ENCODE data around the gene MRTFA. TPM values are rescaled to one million over a fixed set of nuclear protein-coding genes. Genes with fewer than 3 reads are reported as not detected.

MRTFA gene
- total and polyA plus RNA-seq, 4 donors = 7.5 to 22.0 (median 9.6) TPM

GRCh38 chr22:40434106-40434505, 202.4 kb downstream of the MRTFA start:
- Histone ChIP-seq H3K9ac (ENCODE audit: low read depth in 1 of 2, low read length in 2 of 2) (no peak overlapping the region), H3K4me3 (ENCODE audit: low read depth in 1 of 3, low read length in 3 of 3) (no peak overlapping the region), H3K9me3 (ENCODE audit: control insufficient read depth in 4 of 4, low read length in 3 of 4) (no peaks in the 10 kb centered on the region), H3K27ac (ENCODE audit: low read depth in 1 of 2, low read length in 2 of 2) (no peak overlapping the region), H3K4me1 (ENCODE audit: control insufficient read depth in 4 of 4, insufficient read depth in 4 of 4, low read length in 3 of 4) (peaks cover 0 to 9% (median 4%) of the 10 kb centered on the region in 4 donors), H3K36me3 (ENCODE audit: control insufficient read depth in 4 of 4, insufficient read depth in 3 of 4, low read depth in 1 of 4, low read length in 3 of 4) (peaks cover 3 to 15% (median 10%) of the 10 kb centered on the region in 4 donors), H3K27me3 (ENCODE audit: control insufficient read depth in 4 of 4, insufficient read depth in 4 of 4, low read length in 3 of 4) (no peaks in the 10 kb centered on the region)
- TF ChIP-seq ZBTB33 (IDR thresholded peaks at IDR 0.05) (no peak), FOXA2 (IDR thresholded peaks at IDR 0.05) (no peak)
- no peak for DNase-seq (ENCODE audit: low spot score)
- WGBS = over 99% methylated on average over 3 of the region's 3 CpGs

- no peak for TF ChIP-seq RAD21 (IDR thresholded peaks at IDR 0.05)
- TF ChIP-seq REST (IDR thresholded peaks at IDR 0.05) = no peak
- TF ChIP-seq FOXA1 (IDR thresholded peaks at IDR 0.05) = no peak
- DNase-seq (ENCODE audit: low spot score) = no peak
- H3K9me3 ChIP-seq (ENCODE audit: control insufficient read depth in 4 of 4, low read length in 3 of 4) = no peaks in the 10 kb centered on the region
- no peak overlapping the region for H3K27ac ChIP-seq (ENCODE audit: low read depth in 1 of 2, low read length in 2 of 2)
- H3K4me3 ChIP-seq (ENCODE audit: low read depth in 1 of 3, low read length in 3 of 3) = no peak overlapping the region
- peaks cover 0 to 9% (median 4%) of the 10 kb centered on the region in 4 donors for H3K4me1 ChIP-seq (ENCODE audit: control insufficient read depth in 4 of 4, insufficient read depth in 4 of 4, low read length in 3 of 4)
- WGBS = 82% methylated on average over 3 of the region's 3 CpGs
- no peaks in the 10 kb centered on the region for H3K27me3 ChIP-seq (ENCODE audit: control insufficient read depth in 4 of 4, insufficient read depth in 4 of 4, low read length in 3 of 4)
- no peak overlapping the region for H3K9ac ChIP-seq (ENCODE audit: low read depth in 1 of 2, low read length in 2 of 2)
- H3K36me3 ChIP-seq (ENCODE audit: control insufficient read depth in 4 of 4, insufficient read depth in 3 of 4, low read depth in 1 of 4, low read length in 3 of 4) = peaks cover 3 to 19% (median 14%) of the 10 kb centered on the region in 4 donors
These were observed 203.0 kb downstream of the MRTFA start for GRCh38 chr22:40433416-40434090.

GRCh38 chr22:40432625-40433024, 203.9 kb downstream of the MRTFA start:
- no peaks in the 10 kb centered on the region for H3K27me3 ChIP-seq (ENCODE audit: control insufficient read depth in 4 of 4, insufficient read depth in 4 of 4, low read length in 3 of 4)
- no peaks in the 10 kb centered on the region for H3K9me3 ChIP-seq (ENCODE audit: control insufficient read depth in 4 of 4, low read length in 3 of 4)
- H3K4me3 ChIP-seq (ENCODE audit: low read depth in 1 of 3, low read length in 3 of 3) = no peak overlapping the region
- no peak overlapping the region for H3K9ac ChIP-seq (ENCODE audit: low read depth in 1 of 2, low read length in 2 of 2)
- peaks cover 0 to 9% (median 4%) of the 10 kb centered on the region in 4 donors for H3K4me1 ChIP-seq (ENCODE audit: control insufficient read depth in 4 of 4, insufficient read depth in 4 of 4, low read length in 3 of 4)
- no peak for DNase-seq (ENCODE audit: low spot score)
- 98% methylated on average over 2 of the region's 2 CpGs for WGBS
- peaks cover 3 to 22% (median 15%) of the 10 kb centered on the region in 4 donors for H3K36me3 ChIP-seq (ENCODE audit: control insufficient read depth in 4 of 4, insufficient read depth in 3 of 4, low read depth in 1 of 4, low read length in 3 of 4)
- H3K27ac ChIP-seq (ENCODE audit: low read depth in 1 of 2, low read length in 2 of 2) = no peak overlapping the region
- TF ChIP-seq ZBTB33 (IDR thresholded peaks at IDR 0.05) = no peak
- TF ChIP-seq HNF4G (IDR thresholded peaks at IDR 0.05) = no peak
- no peak for TF ChIP-seq RXRA (IDR thresholded peaks at IDR 0.05)
- no peak for TF ChIP-seq CTCF (IDR thresholded peaks at IDR 0.05; ENCODE audit: low read depth, low read length, missing input control)
- TF ChIP-seq ATF3 (IDR thresholded peaks at IDR 0.05) = no peak
- TF ChIP-seq, protein P1, sequence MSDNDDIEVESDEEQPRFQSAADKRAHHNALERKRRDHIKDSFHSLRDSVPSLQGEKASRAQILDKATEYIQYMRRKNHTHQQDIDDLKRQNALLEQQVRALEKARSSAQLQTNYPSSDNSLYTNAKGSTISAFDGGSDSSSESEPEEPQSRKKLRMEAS (IDR thresholded peaks at IDR 0.05) = no peak
- TF ChIP-seq GABPA (IDR thresholded peaks at IDR 0.05 in 1 of 2, conservative IDR thresholded peaks at IDR 0.05 in 1 of 2) = no peak
- TF ChIP-seq YY1 (IDR thresholded peaks at IDR 0.05) = no peak
- TF ChIP-seq REST (IDR thresholded peaks at IDR 0.05) = no peak
